ENCODE results near the gene SMIM3.

DNA sequence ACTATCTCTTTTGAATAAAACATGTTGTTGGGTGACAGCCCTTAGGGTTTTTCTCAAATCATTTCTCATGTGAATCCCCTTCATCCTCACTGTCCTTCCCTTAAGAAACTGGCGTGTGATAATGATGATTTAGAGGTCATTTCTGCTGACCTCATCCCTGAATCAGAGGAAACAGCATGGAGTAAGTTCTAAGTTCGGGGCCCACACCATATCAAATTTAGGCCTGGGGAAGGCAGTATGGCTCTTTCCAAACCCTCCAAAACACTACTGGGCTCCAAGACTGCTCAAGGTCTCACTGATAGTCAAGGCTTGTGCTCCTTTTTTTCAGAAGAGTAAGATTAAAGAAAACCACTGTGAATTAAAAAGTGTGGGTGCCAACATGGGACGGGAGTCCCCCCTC is 872 bp upstream of the SMIM3 start:
- TF ChIP-seq, protein P1, sequence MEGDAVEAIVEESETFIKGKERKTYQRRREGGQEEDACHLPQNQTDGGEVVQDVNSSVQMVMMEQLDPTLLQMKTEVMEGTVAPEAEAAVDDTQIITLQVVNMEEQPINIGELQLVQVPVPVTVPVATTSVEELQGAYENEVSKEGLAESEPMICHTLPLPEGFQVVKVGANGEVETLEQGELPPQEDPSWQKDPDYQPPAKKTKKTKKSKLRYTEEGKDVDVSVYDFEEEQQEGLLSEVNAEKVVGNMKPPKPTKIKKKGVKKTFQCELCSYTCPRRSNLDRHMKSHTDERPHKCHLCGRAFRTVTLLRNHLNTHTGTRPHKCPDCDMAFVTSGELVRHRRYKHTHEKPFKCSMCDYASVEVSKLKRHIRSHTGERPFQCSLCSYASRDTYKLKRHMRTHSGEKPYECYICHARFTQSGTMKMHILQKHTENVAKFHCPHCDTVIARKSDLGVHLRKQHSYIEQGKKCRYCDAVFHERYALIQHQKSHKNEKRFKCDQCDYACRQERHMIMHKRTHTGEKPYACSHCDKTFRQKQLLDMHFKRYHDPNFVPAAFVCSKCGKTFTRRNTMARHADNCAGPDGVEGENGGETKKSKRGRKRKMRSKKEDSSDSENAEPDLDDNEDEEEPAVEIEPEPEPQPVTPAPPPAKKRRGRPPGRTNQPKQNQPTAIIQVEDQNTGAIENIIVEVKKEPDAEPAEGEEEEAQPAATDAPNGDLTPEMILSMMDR (conservative IDR thresholded peaks at IDR 0.05 in 1 of 2, IDR thresholded peaks at IDR 0.05 in 1 of 2; ENCODE audit: low read depth in 1 of 2, low read length in 2 of 2) = no peak
- TF ChIP-seq EZH2 (IDR thresholded peaks at IDR 0.05; ENCODE audit: low read length, missing control alignments) = no peak

All from fibroblast of lung (primary cell).